C4-2B (cell line): ENCODE results near the gene ZDHHC17.

Experiments used
- CTCF ChIP-seq: fragments of 450-650 bp; conservative IDR thresholded peaks from 2 replicates; pipeline ENCODE4 v1.5.1; 2017; ENCODE audit warnings: mild to moderate bottlenecking
- ZFX ChIP-seq: fragments of 450-650 bp; IDR thresholded peaks from 2 replicates; pipeline ENCODE4 v1.6.1; 2017

- TF ChIP-seq CTCF (no peak), ZFX (no peak)
Measured at GRCh38 chr12:76888775-76889174, 124.9 kb downstream of the ZDHHC17 start.
